ENCODE results near the gene KDM4F.

DNA sequence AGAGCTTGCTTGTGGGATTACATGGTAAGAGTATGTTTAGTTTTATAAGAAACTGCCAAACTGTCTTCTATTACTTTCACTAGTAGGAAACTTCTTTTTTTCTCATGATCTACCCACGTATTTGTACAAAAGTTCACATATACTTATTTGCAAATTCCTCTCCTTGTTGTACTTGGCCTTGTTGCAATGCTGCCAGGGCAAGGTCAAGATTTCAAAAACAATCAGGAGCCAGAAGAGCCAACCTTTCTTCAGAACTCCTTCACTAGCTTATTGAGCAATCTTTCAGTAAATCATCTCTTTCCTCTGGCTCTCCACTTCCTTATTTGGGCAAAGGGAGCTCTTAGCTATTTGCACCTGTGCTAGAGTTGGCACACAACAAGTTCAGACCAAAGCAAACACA is 27.2 kb downstream of the KDM4F start:
- TF ChIP-seq, protein P1, sequence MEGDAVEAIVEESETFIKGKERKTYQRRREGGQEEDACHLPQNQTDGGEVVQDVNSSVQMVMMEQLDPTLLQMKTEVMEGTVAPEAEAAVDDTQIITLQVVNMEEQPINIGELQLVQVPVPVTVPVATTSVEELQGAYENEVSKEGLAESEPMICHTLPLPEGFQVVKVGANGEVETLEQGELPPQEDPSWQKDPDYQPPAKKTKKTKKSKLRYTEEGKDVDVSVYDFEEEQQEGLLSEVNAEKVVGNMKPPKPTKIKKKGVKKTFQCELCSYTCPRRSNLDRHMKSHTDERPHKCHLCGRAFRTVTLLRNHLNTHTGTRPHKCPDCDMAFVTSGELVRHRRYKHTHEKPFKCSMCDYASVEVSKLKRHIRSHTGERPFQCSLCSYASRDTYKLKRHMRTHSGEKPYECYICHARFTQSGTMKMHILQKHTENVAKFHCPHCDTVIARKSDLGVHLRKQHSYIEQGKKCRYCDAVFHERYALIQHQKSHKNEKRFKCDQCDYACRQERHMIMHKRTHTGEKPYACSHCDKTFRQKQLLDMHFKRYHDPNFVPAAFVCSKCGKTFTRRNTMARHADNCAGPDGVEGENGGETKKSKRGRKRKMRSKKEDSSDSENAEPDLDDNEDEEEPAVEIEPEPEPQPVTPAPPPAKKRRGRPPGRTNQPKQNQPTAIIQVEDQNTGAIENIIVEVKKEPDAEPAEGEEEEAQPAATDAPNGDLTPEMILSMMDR (IDR thresholded peaks at IDR 0.05) = no peak
- TF ChIP-seq POLR2A (IDR thresholded peaks at IDR 0.05) = no peak

Measured in adrenal gland (tissue), 5 donors.